ENCODE results near the gene FIBP. TPM values are rescaled to one million over a fixed set of nuclear protein-coding genes. Genes with fewer than 3 reads are reported as not detected.

Gene FIBP
- total RNA-seq, 1 experiment from 2014 or later: 221 TPM

- no peak overlapping the region for H3K4me2 ChIP-seq (ENCODE audit: low read length)
- no peaks in the 10 kb centered on the region for H3K9me2 ChIP-seq (replicated peaks; ENCODE audit: low read length)
- intact Hi-C loops (cut with micrococcal nuclease): no loop called here
- no peak overlapping the region for H3K9ac ChIP-seq (ENCODE audit: low read length)
- H3K79me2 ChIP-seq (ENCODE audit: low read length): peaks cover 13% of the 10 kb centered on the region; the same call in 1 of the 2 replicates
- H3K36me3 ChIP-seq (ENCODE audit: low read depth, low read length): peaks cover 28% of the 10 kb centered on the region; the same call in 1 of the 2 replicates
- no peaks in the 10 kb centered on the region for H3K27me3 ChIP-seq (ENCODE audit: low read length)
- H3K4me1 ChIP-seq (ENCODE audit: insufficient read depth, low read length): no peaks in the 10 kb centered on the region
- no TSS peak for BruUV-seq (replicated peaks)
- ChIA-PET POLR2A (ENCODE audit: unreplicated experiment) (no interaction called here), CTCF (interaction anchor here (0.6 kb wide), 1 partner anchor 34 kb away, joined by 3 read pairs; no protein-coding TSS in a partner anchor)
- ATAC-seq: peak; percentile 32
- H3K4me3 ChIP-seq (ENCODE audit: low read length): no peak overlapping the region
- no peak for DNase-seq
- no peaks in the 10 kb centered on the region for H4K20me1 ChIP-seq (ENCODE audit: low read length)
- no peak overlapping the region for H3K27ac ChIP-seq (ENCODE audit: low read length)
- no peaks in the 10 kb centered on the region for H3K9me3 ChIP-seq (ENCODE audit: low read length)
- no peaks in the 10 kb centered on the region for H3F3A ChIP-seq (ENCODE audit: low read length, unreplicated experiment)
- TF ChIP-seq, protein P1, sequence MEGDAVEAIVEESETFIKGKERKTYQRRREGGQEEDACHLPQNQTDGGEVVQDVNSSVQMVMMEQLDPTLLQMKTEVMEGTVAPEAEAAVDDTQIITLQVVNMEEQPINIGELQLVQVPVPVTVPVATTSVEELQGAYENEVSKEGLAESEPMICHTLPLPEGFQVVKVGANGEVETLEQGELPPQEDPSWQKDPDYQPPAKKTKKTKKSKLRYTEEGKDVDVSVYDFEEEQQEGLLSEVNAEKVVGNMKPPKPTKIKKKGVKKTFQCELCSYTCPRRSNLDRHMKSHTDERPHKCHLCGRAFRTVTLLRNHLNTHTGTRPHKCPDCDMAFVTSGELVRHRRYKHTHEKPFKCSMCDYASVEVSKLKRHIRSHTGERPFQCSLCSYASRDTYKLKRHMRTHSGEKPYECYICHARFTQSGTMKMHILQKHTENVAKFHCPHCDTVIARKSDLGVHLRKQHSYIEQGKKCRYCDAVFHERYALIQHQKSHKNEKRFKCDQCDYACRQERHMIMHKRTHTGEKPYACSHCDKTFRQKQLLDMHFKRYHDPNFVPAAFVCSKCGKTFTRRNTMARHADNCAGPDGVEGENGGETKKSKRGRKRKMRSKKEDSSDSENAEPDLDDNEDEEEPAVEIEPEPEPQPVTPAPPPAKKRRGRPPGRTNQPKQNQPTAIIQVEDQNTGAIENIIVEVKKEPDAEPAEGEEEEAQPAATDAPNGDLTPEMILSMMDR (conservative IDR thresholded peaks at IDR 0.05; ENCODE audit: low read depth, low read length): no peak
- TF ChIP-seq EZH2phosphoT487 (IDR thresholded peaks at IDR 0.05; ENCODE audit: borderline replicate concordance, low read length) (no peak), EZH2 (IDR thresholded peaks at IDR 0.05; ENCODE audit: low read length, unreplicated experiment) (no peak)
- no peak overlapping the region for H2AFZ ChIP-seq (ENCODE audit: low read length)
Observed at GRCh38 chr11:65880844-65881421, 7.3 kb downstream of the FIBP start.

GRCh38 chr11:65880027-65880426 lies 8.2 kb downstream of the FIBP start:
- Histone ChIP-seq H3K4me3 (ENCODE audit: low read length) (no peak overlapping the region), H3K36me3 (ENCODE audit: low read depth, low read length) (peaks cover 25% of the 10 kb centered on the region; the same call in 1 of the 2 replicates), H3K27ac (ENCODE audit: low read length) (no peak overlapping the region), H3K9me3 (ENCODE audit: low read length) (no peaks in the 10 kb centered on the region), H3F3A (ENCODE audit: low read length, unreplicated experiment) (no peaks in the 10 kb centered on the region), H3K9ac (ENCODE audit: low read length) (no peak overlapping the region), H3K4me1 (ENCODE audit: insufficient read depth, low read length) (no peaks in the 10 kb centered on the region), H3K9me2 (replicated peaks; ENCODE audit: low read length) (no peaks in the 10 kb centered on the region), H3K4me2 (ENCODE audit: low read length) (no peak overlapping the region), H3K79me2 (ENCODE audit: low read length) (peaks cover 8% of the 10 kb centered on the region; the same call in 1 of the 2 replicates), H4K20me1 (ENCODE audit: low read length) (no peaks in the 10 kb centered on the region), H2AFZ (ENCODE audit: low read length) (no peak overlapping the region), H3K27me3 (ENCODE audit: low read length) (no peaks in the 10 kb centered on the region)
- ChIA-PET CTCF (no interaction called here), POLR2A (ENCODE audit: unreplicated experiment) (no interaction called here)
- no TSS peak for BruUV-seq (replicated peaks)
- intact Hi-C loops (cut with micrococcal nuclease): no loop called here
- TF ChIP-seq EZH2phosphoT487 (IDR thresholded peaks at IDR 0.05; ENCODE audit: borderline replicate concordance, low read length) (no peak), EZH2 (IDR thresholded peaks at IDR 0.05; ENCODE audit: low read length, unreplicated experiment) (no peak)
- ATAC-seq: no peak
- DNase-seq: no peak

GRCh38 chr11:65879617-65880016 lies 8.7 kb downstream of the FIBP start, which contains the start of gene CTSW:
CTSW (plus strand) TSS chr11:65879837; CDS start chr11:65879855, 18 bp downstream.
- BruUV-seq (replicated peaks): no TSS peak
- intact Hi-C loops (cut with micrococcal nuclease): no loop called here
- POLR2A ChIA-PET (ENCODE audit: unreplicated experiment): no interaction called here

More at GRCh38 chr11:65879617-65880016, 8.7 kb downstream of the FIBP start, which contains the start of gene CTSW:
- Histone ChIP-seq H3K9ac (ENCODE audit: low read length) (no peak within 1 kb of the TSS), H3K9me2 (replicated peaks; ENCODE audit: low read length) (no peaks in the 10 kb centered on the region), H3K4me2 (ENCODE audit: low read length) (no peak within 1 kb of the TSS), H2AFZ (ENCODE audit: low read length) (no peak within 1 kb of the TSS), H4K20me1 (ENCODE audit: low read length) (no peaks in the 10 kb centered on the region), H3K36me3 (ENCODE audit: low read depth, low read length) (peaks cover 23% of the 10 kb centered on the region; the same call in 1 of the 2 replicates), H3F3A (ENCODE audit: low read length, unreplicated experiment) (no peaks in the 10 kb centered on the region), H3K27ac (ENCODE audit: low read length) (no peak within 1 kb of the TSS), H3K4me1 (ENCODE audit: insufficient read depth, low read length) (no peaks in the 10 kb centered on the region), H3K9me3 (ENCODE audit: low read length) (no peaks in the 10 kb centered on the region), H3K27me3 (ENCODE audit: low read length) (no peaks in the 10 kb centered on the region), H3K79me2 (ENCODE audit: low read length) (peaks cover 8% of the 10 kb centered on the region; the same call in 1 of the 2 replicates), H3K4me3 (ENCODE audit: low read length) (no peak within 1 kb of the TSS)
- no peak for TF ChIP-seq EZH2phosphoT487 (IDR thresholded peaks at IDR 0.05; ENCODE audit: borderline replicate concordance, low read length)
- TF ChIP-seq, protein P1 (conservative IDR thresholded peaks at IDR 0.05; ENCODE audit: low read depth, low read length): no peak
- TF ChIP-seq EZH2 (IDR thresholded peaks at IDR 0.05; ENCODE audit: low read length, unreplicated experiment): no peak
- no peak for ATAC-seq
- DNase-seq: no peak
- CTCF ChIA-PET: no interaction called here
